ENCODE data around the gene MEP1A.

GRCh38 chr6:46756469-46757213 is 36.5 kb upstream of the MEP1A start:
- TF ChIP-seq TAF1 (IDR thresholded peaks at IDR 0.05; ENCODE audit: borderline replicate concordance, low read depth, low read length), result no peak
- no peak for TF ChIP-seq POLR2A (IDR thresholded peaks at IDR 0.05; ENCODE audit: low read depth, low read length)
